Hepatocyte (in vitro differentiated cells): ENCODE data around the gene SKAP1. TPM values are rescaled to one million over a fixed set of nuclear protein-coding genes. Genes with fewer than 3 reads are reported as not detected.

Source experiments
- DNase-seq: peaks from one replicate; pipeline ENCODE4 v3.0.0-alpha.2; 2016; ENCODE audit warnings: low spot score
- H2AFZ ChIP-seq: fragments of 200-600 bp; sonication (generic); 2 replicates; pipeline ENCODE4 v1.6.0; 2016; ENCODE audit warnings: antibody characterized with exemption, mild to moderate bottlenecking
- H3K27ac ChIP-seq: fragments of 200-600 bp; sonication (generic); 2 replicates; pipeline ENCODE4 v1.5.1; 2016; ENCODE audit warnings: mild to moderate bottlenecking
- H3K27me3 ChIP-seq: fragments of 200-600 bp; sonication (generic); 2 replicates; pipeline ENCODE4 v1.6.1; 2016
- H3K36me3 ChIP-seq: fragments of 200-600 bp; sonication (generic); replicated peaks from 2 replicates; pipeline ENCODE4 v1.5.1; 2016; ENCODE audit warnings: low read depth; ENCODE audit not compliant: insufficient read depth
- H3K4me1 ChIP-seq: fragments of 200-600 bp; sonication (generic); 2 replicates; pipeline ENCODE4 v1.5.1; 2016; ENCODE audit warnings: mild to moderate bottlenecking, moderate library complexity; ENCODE audit not compliant: insufficient read depth
- H3K4me2 ChIP-seq: fragments of 200-600 bp; sonication (generic); 2 replicates; pipeline ENCODE4 v1.6.0; 2016
- H3K4me3 ChIP-seq: fragments of 200-600 bp; sonication (generic); 2 replicates; pipeline ENCODE4 v1.5.1; 2016; ENCODE audit warnings: mild to moderate bottlenecking
- H3K79me2 ChIP-seq: fragments of 200-600 bp; sonication (generic); 2 replicates; pipeline ENCODE4 v1.6.0; 2017; ENCODE audit warnings: mild to moderate bottlenecking
- H3K9me2 ChIP-seq: fragments of 200-600 bp; sonication (generic); replicated peaks from 2 replicates; pipeline ENCODE4 v1.6.0; 2017; ENCODE audit warnings: mild to moderate bottlenecking; ENCODE audit not compliant: insufficient read depth
- H3K9me3 ChIP-seq: fragments of 200-600 bp; sonication (generic); 2 replicates; pipeline ENCODE4 v1.5.1; 2016; ENCODE audit warnings: low read depth, mild to moderate bottlenecking
- H4K20me1 ChIP-seq: fragments of 200-600 bp; sonication (generic); 2 replicates; pipeline ENCODE4 v1.6.0; 2016; ENCODE audit warnings: mild to moderate bottlenecking; ENCODE audit not compliant: insufficient read depth, poor library complexity, severe bottlenecking
- EZH2 ChIP-seq: fragments of 200-600 bp; sonication (generic); IDR thresholded peaks from 2 replicates; pipeline ENCODE4 v1.6.1; 2016; ENCODE audit warnings: antibody characterized with exemption, mild to moderate bottlenecking, borderline replicate concordance
- EZH2phosphoT487 ChIP-seq: fragments of 200-600 bp; sonication (generic); IDR thresholded peaks from one replicate; pipeline ENCODE4 v1.6.1; 2018; ENCODE audit warnings: antibody characterized with exemption, mild to moderate bottlenecking, low read depth, moderate library complexity; ENCODE audit not compliant: unreplicated experiment, severe bottlenecking
- WGBS: methylation state at CpG from one replicate; pipeline ENCODE4 v1.1.6; 2016; ENCODE audit warnings: low lambda C conversion rate; ENCODE audit errors: missing lambda C conversion rate; 5-methylcytosine and 5-hydroxymethylcytosine counted together
- polyA plus RNA-seq: library from polyadenylated mRNA; unstranded; fragments of >200 nt; fragmentation: Nextera tagmentation; extraction: Ambion mirVana; gene quantifications from 2 replicates; pipeline ENCODE4 v1.2.1, GENCODE V29; 2016
- total RNA-seq: library from RNA; depleted of rRNA; stranded (reverse); fragments of >200 nt; gene quantifications from 2 replicates; pipeline ENCODE4 v1.2.3, GENCODE V29; 2014
- TF ChIP-seq, protein P1 (sequence below): fragments of 200-600 bp; sonication (generic); IDR thresholded peaks from 2 replicates; pipeline ENCODE4 v1.5.1; 2016; ENCODE audit warnings: antibody characterized with exemption, mild to moderate bottlenecking; ENCODE audit not compliant: poor library complexity

Gene SKAP1
- total and polyA plus RNA-seq, 2 experiments from 2014 or later, result 1.4 to 3.0 TPM

- WGBS, result 83% methylated on average over 3 of the region's 3 CpGs
- H3K4me1 ChIP-seq, result no peaks in the 10 kb centered on the region
- no peak overlapping the region for H3K27ac ChIP-seq
- H3K27me3 ChIP-seq, result no peaks in the 10 kb centered on the region
- H3K9me2 ChIP-seq, result no peaks in the 10 kb centered on the region
- H3K9me3 ChIP-seq, result no peaks in the 10 kb centered on the region
- no peaks in the 10 kb centered on the region for H3K36me3 ChIP-seq
- H3K4me2 ChIP-seq, result no peak overlapping the region
- H2AFZ ChIP-seq, result no peak overlapping the region
- no peaks in the 10 kb centered on the region for H4K20me1 ChIP-seq
- no peak overlapping the region for H3K4me3 ChIP-seq
- no peak for TF ChIP-seq EZH2phosphoT487
- TF ChIP-seq, protein P1, sequence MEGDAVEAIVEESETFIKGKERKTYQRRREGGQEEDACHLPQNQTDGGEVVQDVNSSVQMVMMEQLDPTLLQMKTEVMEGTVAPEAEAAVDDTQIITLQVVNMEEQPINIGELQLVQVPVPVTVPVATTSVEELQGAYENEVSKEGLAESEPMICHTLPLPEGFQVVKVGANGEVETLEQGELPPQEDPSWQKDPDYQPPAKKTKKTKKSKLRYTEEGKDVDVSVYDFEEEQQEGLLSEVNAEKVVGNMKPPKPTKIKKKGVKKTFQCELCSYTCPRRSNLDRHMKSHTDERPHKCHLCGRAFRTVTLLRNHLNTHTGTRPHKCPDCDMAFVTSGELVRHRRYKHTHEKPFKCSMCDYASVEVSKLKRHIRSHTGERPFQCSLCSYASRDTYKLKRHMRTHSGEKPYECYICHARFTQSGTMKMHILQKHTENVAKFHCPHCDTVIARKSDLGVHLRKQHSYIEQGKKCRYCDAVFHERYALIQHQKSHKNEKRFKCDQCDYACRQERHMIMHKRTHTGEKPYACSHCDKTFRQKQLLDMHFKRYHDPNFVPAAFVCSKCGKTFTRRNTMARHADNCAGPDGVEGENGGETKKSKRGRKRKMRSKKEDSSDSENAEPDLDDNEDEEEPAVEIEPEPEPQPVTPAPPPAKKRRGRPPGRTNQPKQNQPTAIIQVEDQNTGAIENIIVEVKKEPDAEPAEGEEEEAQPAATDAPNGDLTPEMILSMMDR, result no peak
- TF ChIP-seq EZH2, result no peak
- no peak for DNase-seq
- H3K79me2 ChIP-seq, result no peaks in the 10 kb centered on the region
Measured at GRCh38 chr17:48394821-48395220, 35.2 kb downstream of the SKAP1 start.

- H3K36me3 ChIP-seq, result no peaks in the 10 kb centered on the region
- H3K4me2 ChIP-seq, result no peak overlapping the region
- H3K27me3 ChIP-seq, result no peaks in the 10 kb centered on the region
- H3K9me2 ChIP-seq, result no peaks in the 10 kb centered on the region
- no peak overlapping the region for H3K27ac ChIP-seq
- H3K4me1 ChIP-seq, result no peaks in the 10 kb centered on the region
- H4K20me1 ChIP-seq, result no peaks in the 10 kb centered on the region
- H3K79me2 ChIP-seq, result no peaks in the 10 kb centered on the region
- H3K9me3 ChIP-seq, result no peaks in the 10 kb centered on the region
- H3K4me3 ChIP-seq, result no peak overlapping the region
- TF ChIP-seq EZH2 (no peak), EZH2phosphoT487 (no peak)
- TF ChIP-seq, protein P1, result no peak
- DNase-seq, result no peak
- H2AFZ ChIP-seq, result no peak overlapping the region
Measured at GRCh38 chr17:48393283-48393682, 36.7 kb downstream of the SKAP1 start.

GRCh38 chr17:48392857-48393256 is 37.2 kb downstream of the SKAP1 start:
- H4K20me1 ChIP-seq, result no peaks in the 10 kb centered on the region
- H3K9me2 ChIP-seq, result no peaks in the 10 kb centered on the region
- DNase-seq, result no peak
- H3K27me3 ChIP-seq, result no peaks in the 10 kb centered on the region
- no peaks in the 10 kb centered on the region for H3K79me2 ChIP-seq
- H3K27ac ChIP-seq, result no peak overlapping the region
- no peak overlapping the region for H3K4me3 ChIP-seq
- no peaks in the 10 kb centered on the region for H3K9me3 ChIP-seq
- H3K4me1 ChIP-seq, result no peaks in the 10 kb centered on the region
- H2AFZ ChIP-seq, result no peak overlapping the region
- H3K4me2 ChIP-seq, result no peak overlapping the region
- TF ChIP-seq, protein P1, result no peak
- TF ChIP-seq EZH2phosphoT487, result no peak
- TF ChIP-seq EZH2, result no peak
- WGBS, result 58% methylated on average over 4 of the region's 4 CpGs
- H3K36me3 ChIP-seq, result no peaks in the 10 kb centered on the region

- no peak overlapping the region for H2AFZ ChIP-seq
Measured at GRCh38 chr17:48391444-48391843, 38.6 kb downstream of the SKAP1 start.

More at GRCh38 chr17:48391444-48391843, 38.6 kb downstream of the SKAP1 start:
- H3K4me3 ChIP-seq, result no peak overlapping the region
- no peaks in the 10 kb centered on the region for H3K36me3 ChIP-seq
- H3K27ac ChIP-seq, result no peak overlapping the region
- H3K4me2 ChIP-seq, result no peak overlapping the region
- no peaks in the 10 kb centered on the region for H3K9me2 ChIP-seq
- 66% methylated on average over 1 of the region's 1 CpG for WGBS
- H3K27me3 ChIP-seq, result peaks cover 10% of the 10 kb centered on the region
- no peaks in the 10 kb centered on the region for H3K4me1 ChIP-seq
- DNase-seq, result no peak
- no peaks in the 10 kb centered on the region for H3K9me3 ChIP-seq
- TF ChIP-seq EZH2 (no peak), EZH2phosphoT487 (no peak)
- TF ChIP-seq, protein P1, result no peak
- no peaks in the 10 kb centered on the region for H4K20me1 ChIP-seq
- no peaks in the 10 kb centered on the region for H3K79me2 ChIP-seq
